Retina (tissue), 1 donor: ENCODE results near the gene FEV.

Experiments
- DNase-seq: peaks from one replicate; pipeline ENCODE4 v3.0.0-alpha.2; 2016

Gene FEV

DNA sequence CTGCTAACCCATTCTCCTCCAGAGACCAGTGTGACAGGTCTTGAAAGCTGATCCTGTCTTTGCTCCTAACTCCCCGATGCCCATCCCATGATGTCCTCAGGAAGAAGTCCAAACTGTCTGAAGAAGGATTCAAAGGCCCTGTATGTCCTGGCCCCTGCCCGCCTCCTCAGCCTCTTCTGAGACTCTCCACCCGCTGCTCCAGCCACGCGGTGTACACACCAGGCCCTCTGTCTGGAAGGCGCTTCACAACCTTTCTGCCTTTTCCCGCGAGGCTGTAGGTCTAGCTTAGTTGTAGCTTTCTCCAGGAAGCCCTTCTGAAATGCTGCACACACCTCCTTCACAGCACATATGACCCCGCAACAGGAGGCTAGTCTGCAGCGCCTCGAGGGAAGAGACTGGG, 31.7 kb upstream of the FEV start:
- no peak for DNase-seq

DNA sequence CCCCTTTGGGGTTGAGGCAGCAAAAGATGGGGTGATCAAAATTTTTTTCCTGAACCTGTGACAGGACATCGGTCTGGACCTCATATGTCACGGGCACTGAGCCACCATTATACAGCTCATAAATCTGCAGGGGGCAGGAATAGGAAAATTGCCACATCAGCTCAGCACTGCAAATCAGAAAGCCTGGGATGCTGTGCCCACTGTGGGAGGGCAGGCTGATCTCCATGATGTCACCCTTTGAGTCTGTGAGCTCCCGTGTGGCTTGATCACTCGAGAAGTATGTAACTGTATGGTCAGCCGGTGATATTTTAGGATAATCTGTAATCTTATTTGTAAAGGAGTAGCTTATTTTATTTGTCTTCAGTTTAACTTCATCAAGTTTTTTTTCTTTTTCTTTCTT, 25.9 kb upstream of the FEV start:
- DNase-seq, result no peak

DNA sequence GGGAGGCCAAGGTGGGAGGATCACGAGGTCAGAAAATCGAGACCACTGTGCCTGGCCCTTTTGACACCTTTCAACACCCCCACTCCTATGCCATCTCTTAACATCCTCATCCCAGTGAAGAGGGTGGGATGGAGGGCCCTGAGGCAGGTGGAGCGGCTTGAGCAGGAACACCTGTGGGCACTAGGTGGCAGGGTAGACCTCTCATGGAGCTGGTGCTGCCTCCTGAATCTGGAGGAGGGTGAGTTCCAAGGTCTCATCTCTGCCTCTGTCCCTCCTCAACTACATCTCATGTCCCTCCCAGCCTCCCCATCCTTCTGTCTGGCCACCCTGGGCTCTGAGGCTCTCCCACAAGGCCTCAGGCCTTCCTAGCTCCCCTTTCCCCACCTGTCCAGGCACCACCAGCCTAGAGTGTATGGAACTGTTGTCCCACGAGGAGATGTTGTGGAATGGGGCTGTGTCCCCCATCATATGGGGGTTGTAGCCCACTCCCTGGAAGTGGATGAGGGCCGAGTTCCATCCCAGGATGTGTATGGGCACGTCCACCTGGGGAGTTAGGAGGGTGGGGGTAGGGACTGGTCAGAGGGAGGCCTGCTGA, 25.3 kb upstream of the FEV start:
- DNase-seq, result no peak

DNA sequence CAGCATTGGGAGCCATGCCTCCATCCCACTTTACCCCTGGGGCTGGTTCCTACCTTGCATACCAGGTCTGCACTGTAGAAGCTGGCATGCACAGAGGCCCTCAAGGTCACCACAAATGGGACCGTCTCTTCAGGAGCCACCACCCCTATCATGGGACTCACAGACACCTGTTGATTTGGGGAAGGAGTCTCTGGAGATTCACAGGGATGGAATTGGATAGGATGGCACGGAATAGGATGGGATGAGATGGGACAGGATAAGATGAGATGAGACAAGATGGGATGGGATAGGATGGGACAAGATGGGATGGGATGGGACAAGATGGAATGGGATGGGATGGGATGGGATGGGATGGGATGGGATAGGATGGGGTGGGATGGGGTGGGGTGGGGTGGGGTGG, 24.3 kb upstream of the FEV start:
- DNase-seq, result no peak

DNA sequence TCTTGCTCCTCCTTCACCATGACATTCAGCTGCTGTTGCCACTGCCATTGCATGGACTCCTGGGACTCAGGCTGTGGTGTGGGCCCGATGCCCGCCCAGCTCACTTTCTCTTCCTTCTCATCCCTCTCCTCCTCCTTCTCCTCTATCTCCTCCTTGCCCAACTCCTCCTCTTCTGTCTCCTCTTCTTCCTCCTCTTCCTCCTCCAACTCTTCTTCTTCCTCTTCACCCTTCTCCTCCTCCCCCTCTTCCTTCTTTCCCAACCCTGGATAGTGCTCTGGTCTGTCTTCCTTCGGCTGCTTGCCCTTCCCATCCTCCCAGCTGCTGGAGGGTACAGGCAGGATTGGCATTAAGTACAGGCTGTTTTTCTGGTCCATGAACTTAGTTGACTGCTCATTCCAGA, 19.0 kb upstream of the FEV start:
- DNase-seq, result no peak

DNA sequence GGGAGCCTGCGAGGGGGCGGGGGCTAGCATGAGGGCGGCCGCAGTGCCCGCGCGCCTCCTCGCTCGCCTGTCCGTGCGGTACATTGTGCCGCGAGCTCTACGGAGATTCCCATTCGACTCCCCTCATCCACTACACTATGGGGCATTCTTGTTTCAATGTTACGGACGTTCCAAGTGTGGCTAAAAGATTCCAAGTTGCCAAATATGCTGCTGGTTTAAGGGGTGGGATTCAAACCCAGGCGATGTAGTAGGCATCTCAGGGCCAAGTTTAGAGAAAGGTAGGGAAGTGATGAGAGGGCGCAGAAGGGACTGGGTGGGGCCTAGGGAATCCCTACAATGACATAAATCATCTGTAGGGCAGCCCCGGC, 18.3 kb upstream of the FEV start:
- DNase-seq, result no peak

DNA sequence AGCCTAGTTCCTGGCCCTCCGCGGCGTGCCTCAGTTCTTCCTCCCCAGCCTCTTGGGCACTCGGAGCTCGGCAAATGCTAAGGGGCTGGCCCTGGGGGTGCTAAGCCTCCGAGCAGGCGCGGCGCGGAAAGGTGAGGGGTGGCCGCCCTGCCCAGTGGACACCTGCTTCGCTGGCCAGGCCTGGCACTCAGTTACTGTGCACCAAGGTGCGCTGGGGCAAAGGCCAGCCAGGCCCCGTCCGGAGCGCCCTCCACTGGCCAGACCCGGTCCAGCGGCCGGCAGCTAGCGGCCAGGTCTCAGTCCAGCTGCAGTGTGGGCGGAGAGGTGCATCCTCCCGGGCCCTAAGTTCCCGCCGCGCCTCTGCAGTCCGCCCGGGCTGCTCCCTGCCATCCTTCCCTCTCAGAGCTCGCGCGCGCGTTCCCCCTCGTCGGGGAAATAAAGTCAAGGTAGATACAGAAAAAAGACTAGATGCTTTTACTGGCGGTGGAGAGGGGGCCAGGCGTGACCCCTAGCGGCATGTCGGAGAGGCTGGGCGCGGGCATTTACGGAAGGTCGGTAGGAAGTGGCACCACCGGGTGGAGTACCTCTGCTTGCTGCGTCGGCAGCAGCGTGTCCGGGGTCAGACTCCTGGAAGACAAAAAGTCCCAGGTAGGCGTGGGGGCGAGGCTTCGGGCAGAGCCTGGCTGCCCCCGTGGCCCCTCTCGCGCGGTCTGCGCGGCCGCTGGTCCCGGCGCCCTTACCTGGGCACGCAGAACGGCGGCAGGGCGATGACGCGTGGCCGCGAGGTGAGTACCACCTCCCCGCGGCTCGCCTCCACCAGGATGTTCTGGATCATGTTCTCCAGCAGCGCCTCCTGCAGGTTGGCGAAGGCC, 17.6 kb upstream of the FEV start:
- DNase-seq, result peak; percentile 74

DNA sequence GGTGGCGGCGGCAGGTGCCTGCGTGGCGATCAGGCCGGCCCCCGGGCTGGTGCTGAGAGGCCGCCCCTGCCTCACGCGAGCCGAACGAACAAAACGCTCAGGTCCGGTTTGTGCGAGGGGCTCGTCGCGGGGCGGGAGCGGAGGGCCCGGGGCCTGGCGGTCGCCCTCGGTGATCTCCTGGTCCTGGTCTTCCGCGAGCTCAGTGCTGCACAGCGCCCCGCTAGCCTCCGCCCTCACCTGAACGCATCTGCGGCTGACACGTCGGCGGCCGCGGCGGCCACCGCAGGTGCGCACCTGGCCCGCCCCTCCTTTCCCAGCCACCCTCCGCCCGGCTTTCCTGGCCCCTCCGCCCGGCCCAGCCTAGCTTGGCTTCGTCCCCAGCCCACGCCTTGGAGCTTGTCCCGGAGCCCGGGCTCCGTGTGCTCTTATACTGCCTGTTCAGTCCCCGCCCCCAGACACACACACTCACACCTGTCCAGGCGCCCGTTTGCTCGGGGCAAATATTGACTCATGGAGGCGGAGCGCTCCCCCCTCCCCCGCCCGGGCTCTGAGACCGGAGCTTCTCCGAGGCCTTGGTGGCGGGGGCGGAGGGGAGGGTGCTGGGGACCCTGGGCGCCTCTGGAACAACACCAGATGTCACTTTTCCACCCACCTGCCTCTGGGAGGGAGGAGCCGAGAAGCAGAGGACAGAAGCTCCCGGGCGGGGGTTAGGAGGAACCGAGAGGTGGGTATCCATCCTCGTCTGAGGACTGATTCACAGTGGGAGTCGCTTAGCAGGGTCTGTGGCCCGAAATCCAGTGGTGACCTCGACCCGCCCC, 16.8 kb upstream of the FEV start:
- peak; percentile 38 for DNase-seq

DNA sequence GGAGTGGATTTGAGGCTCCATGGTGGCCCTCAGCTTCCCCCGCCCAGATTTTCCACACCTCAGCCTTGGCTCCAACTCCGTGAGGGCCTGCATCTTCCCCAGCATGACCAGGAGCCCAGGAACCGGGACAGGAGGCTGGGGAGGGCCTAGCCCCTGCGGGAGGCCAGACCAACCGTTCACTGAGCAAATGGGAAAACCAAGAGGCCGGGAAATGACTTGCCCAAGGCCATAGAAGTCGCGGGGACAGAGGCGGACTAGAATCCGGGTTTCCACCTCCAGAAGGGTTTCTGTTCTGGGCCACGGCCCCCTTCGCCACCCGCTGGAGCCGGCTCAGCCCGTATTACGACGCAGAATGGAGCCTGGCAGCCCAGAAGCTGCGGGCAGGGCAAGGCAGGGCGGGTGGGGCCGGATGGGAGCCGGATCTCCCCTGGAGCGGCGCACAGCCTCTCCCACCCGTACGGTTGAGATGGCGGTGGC, 16.2 kb upstream of the FEV start:
- DNase-seq, result peak; percentile 36

DNA sequence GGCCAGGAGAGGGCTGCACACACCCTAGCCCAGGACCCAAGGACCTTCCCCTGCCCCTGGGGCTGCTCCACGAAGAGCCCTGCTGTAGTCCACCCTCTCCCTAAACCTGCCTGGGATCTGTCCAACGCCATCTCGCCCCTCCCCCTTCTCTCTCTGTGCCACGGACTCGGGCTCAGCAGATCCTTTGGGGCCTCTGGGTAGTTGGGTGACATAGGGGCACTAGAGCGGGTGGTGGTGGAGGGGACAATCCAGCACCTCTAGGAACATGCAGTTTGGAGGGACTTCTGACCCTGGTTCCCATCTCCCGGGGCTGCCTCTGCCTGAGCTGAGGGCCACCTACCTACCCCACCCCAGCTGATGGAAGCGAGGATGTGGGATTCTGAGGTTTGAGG, 15.6 kb upstream of the FEV start:
- DNase-seq, result peak; percentile 32

DNA sequence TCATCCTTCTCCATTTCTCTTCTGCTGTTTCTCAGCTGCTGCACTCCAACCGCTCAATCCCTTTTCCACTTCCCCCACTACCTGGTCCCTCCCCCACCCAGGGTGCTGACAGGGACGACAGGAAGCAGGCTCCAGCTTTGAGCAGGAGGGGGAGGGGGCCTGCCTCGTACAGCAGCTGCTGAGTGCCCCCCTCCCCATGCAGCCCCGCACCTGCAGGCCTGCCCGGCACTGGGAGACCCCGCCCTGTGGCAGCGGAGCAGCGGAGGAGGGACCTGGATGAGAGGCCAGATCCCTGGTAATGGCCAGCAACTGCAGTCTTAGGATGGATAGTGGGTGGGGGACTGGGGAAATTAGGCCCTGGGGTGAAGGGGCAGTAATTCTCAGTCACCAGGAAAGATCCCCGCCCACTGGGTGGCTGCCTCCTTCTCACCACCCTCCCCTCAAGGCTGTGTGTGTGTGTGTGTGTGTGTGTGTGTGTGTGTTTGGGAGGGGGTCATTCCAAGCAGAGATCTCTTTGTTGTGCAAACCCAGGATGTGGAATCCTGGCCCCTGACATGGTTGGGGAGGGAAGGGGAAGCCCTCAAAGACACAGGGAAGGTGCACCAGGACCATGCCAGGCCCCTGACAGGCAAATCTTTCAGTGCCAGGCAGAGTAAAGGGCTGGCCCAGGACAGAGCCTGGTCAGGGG, 15.0 kb upstream of the FEV start:
- DNase-seq, result peak; percentile 22

DNA sequence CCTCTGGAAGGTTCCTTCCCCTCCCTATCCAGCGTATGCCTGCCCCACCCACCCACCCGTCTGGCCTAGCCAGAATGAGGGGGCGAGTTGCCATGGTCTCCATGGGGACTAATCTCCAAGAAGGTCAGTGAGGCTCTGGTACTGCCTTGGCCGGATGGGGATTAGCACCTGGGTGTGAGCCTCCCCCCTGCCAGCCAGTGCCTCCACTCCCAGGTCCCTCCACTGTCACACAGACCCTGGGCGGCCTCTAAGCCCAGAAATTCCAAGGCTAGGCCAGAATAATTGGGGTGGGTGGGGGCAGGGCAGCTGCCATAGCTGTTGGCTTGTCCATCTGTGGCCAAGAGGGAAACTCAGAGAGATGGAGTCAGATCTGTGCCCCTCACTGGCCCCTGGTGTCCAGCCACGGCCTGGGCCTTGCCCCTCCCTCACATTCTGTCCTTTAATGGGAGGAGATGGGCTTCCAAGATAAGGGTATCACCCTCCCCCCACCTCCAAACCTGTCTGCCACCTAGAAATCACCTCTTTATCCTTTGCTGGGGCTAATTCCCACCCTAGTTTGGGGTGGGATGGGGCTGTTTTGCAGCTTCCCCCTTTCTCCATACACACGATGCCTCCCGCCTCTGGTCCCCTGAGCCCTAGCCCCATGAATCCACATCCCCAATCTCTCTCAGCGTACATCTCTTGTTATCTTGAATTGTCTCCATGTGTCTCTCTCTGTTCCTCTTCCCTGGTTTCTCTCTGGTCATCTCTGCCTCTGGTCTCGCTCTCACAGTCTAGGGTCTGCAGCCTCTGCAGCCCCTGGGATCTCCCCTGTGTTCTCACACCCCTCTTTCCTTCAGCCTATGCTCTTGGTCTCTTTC, 14.3 kb upstream of the FEV start:
- no peak for DNase-seq

DNA sequence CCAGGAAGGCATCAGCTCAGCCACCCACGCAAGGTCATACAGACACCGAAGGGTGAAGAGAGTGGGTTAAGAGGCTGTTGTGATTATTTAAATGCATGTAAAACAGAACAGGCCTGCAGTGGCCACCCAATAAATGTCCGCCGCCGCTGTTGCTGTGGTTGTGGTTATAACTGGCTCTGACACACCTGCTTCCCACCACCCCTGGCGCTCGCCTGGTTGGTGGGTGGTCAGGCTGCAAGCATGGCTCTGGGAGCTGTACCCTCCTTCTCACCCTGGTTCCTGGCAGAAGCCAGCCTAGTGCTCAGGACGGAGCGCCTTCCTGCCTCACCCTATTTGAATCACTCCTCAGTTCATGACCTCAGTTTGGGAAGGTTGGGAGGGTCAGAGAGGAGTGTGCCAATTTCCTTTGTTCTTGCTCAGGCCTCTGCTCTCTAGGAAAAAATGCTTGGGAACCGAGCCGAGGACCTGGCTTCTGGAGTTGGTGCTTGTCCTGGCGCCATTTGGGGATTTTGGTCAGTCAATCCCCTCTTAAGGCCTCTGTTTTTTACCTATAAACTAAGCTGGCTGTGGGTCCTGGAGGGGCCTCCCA, 13.5 kb upstream of the FEV start:
- DNase-seq, result peak; percentile 22

DNA sequence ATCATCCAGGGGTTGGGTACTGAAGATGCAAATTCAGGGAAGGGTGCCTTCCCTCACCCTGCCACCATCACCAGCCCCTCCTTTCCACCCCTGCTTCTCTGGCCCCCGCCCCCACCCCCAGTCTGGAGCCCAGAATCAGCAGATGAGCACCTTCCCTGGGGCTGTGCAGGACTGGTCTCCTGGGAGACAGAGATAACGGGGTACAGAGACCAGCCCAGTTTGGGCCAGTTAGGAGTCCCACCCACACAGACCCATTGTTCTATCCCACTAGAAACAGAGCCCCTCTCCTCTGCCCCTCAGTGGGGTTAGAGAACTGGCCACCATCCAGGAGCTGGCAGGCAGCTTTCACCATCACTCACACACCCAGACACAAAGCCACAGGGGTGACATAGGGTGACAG, 12.7 kb upstream of the FEV start:
- DNase-seq, result no peak

DNA sequence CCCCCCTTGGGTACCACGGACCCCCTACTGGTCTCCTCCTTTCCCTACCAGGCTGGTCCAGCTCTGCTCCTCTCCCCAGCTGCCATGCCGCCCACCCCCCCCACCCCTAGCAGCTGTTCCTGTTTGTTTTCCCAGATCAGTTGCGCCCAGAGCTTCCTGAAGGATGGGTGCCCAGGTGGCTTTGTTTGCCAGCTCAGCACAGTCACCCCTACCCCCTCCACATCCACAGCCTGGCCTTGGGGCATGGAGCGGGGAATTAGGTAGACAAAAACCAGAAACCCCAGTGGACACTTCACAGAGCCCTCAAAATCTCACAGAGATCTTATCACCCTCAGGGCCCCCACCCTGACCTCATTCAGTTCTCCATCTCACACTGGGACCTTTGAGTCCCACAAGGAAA, 12.0 kb upstream of the FEV start:
- no peak for DNase-seq

DNA sequence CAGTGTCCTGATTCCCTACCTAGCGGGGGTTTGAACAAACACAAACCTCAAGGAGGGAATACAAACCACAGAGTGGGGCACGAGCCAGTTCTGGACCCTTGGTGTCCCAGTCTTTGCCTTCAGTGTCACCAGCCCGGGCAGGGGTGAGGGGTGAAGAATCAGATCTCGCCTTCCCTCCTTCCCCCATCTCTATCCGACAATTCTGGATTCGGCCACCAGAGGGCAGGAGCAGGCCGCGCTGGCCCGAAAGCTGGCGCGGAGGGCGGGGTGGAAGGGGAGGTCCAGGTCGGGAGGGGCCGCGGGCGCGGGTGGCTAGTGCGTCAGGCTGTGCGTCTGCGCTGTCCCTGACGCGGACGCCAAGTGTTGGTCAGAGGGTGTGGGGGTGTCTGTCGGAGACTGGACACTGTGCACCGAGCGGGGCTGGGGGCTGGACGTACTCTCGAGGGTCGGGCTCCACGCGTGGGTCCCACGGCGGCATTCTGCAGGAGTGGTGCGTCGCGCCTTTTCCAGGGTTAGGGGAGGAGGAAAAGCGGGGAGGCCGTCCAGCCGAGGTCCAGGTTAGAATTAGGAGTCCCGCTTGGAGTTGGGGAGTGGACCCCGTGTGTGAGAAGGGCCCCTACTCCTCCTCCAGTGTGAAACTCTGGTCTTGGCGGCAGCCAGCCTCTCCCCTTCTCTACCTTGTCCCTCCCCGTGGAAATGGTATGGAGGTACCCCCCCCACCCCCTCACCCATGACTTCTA, 11.2 kb upstream of the FEV start:
- DNase-seq, result peak; percentile 90

DNA sequence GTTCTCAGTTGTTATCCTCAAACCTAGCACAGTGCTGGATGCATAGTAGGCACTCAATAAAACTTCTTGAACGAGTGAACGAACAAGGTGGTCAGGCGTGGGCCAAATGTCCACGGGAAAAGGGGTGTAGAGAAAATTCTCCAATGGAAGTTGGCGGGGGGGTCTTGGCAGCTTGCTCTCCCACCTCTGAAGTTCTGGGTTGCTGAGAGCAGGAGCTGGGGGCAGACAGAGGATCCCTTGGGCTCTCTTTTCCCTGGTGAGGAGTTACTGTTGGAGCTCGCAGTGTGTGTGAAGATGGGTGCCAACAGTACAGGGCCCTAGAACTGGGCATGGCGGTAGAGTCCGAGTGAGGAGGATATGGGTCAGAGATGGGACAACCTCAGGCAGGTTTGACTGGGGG, 10.6 kb upstream of the FEV start:
- no peak for DNase-seq

DNA sequence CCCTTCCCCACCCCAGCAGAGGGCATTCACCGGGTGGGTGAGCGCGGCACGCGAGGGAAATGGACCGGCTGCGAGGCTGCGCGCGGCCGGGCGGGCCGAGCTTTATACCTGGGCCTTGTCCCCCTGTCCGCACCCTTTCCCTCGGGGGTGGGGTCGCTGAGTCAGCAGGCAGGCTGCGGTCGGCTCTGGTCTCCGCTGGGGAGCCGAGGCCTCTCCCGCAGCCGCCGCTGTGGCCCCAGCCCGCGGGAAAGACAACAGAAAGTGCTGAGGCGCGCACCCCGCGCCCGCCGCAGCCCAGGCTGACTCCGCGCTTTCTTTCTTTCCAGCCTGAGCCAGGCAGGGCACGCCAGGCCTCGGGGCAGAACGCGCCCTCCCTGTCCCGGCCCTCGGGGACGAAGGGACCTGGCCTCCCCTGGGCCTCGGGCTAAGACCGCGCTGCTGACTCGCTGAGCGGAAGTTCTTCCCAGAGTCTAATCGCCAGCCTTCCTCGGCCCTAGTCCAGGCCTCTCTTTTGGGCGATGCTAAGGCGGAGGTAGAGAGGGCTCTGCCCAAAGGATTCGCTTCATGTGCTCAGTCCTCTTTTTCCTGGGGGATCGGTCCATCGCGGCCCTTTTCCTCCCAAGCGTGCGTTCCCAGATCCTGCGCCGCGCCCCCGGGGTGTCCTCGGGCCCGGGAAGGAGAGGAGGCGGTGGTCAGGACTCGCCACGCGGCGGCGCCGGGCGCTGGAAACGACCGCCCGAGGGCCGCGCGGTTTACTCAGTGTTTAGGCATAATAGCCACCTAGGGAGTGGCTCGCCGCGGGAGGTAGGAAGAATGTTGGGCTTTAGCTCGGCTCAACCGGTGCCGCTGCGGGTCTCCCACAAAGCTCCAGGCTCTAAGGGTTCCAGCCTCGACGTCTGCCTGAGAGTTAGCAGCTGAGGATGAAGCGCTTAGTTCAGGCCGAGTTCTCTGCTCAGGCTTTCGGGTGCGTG, 8.6 kb upstream of the FEV start, which contains the start of gene CRYBA2:
Gene CRYBA2 (minus strand): TSS at position 78 of the 971 bp plus-strand sequence. CDS start 246 bp downstream, outside the sequence.
- DNase-seq, result peak; percentile 71

DNA sequence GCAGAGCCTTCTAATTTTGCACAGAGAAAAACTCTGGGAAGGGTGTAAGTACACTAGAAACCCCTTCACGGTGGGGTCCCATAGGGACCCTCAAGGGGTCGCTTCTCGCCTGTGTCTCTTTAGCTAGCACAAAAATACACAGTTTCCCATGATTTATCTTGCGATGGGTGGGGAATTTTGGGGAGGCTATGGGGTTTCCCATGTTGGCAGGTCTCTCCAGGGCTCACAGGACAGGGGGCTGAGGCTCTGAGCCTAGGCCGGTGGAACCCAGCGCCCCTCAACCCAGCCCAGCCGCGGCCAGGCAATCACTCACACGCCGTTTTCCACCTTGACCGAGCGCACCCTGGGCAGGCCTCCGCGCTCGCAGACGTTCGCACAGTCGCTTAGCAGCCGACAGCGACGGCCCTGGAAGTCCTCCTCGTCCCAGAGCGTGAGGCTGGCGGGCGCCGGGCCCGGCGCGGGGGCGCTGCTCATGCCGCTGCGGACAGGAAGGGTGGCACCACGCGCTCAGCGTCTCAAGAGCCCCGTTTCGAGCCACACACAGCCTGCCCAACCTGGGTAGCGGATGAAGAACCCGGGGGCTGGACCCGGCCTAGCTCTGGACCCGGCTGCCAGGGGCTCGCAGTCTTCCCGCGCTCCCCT, 7.8 kb upstream of the FEV start:
- peak; percentile 61 for DNase-seq
